Breast epithelium (tissue), 4 donors: ENCODE measurements around the gene PALLD. TPM values are rescaled to one million over a fixed set of nuclear protein-coding genes. Genes with fewer than 3 reads are reported as not detected.
"Not testable (repeated sequence)": the region's sequence is repeated elsewhere in the genome, so short reads cannot be mapped to it uniquely, and the experiment has no call there.

ENCODE experiments used
- DNase-seq, 2 donors: peaks; one replicate each; pipeline ENCODE4 v3.0.0-alpha.2; 2019; ENCODE audit warnings: low spot score in 2 of 2
- H3K27ac ChIP-seq, 2 donors: fragments of 200-600 bp; sonication (generic) in 1 of 2; one replicate each; pipeline ENCODE4 v1.5.1; 2016 to 2019; ENCODE audit warnings: mild to moderate bottlenecking in 1 of 2
- H3K27me3 ChIP-seq, 2 donors: fragments of 200-600 bp; sonication (generic) in 1 of 2; one replicate each; pipeline versions ENCODE4 v1.5.1 to v1.6.0; 2017 to 2019; ENCODE audit warnings: control low read depth in 1 of 2, mild to moderate bottlenecking in 1 of 2
- H3K36me3 ChIP-seq: fragments of 200-600 bp; one replicate; pipeline ENCODE4 v1.5.1; 2019
- H3K4me1 ChIP-seq, 2 donors: fragments of 200-600 bp; sonication (generic); one replicate each; pipeline ENCODE4 v1.5.1; 2016 to 2019; ENCODE audit warnings: control low read depth in 1 of 2
- H3K4me3 ChIP-seq, 3 donors: fragments of 200-600 bp; sonication (generic); 1 replicate in 2 of 3; 2 replicates in 1 of 3; pipeline ENCODE4 v1.5.1; 2016 to 2019; ENCODE audit warnings: mild to moderate bottlenecking in 3 of 3, moderate library complexity in 2 of 3
- H3K9me3 ChIP-seq, 2 donors: fragments of 200-600 bp; sonication (generic) in 1 of 2; one replicate each; pipeline ENCODE4 v1.5.1; 2016 to 2019; ENCODE audit warnings: control low read depth in 1 of 2
- POLR2A ChIP-seq: fragments of 450-650 bp; IDR thresholded peaks from one replicate; pipeline ENCODE4 v1.6.1; 2016; ENCODE audit warnings: antibody characterized with exemption, mild to moderate bottlenecking, moderate library complexity
- POLR2AphosphoS5 ChIP-seq, 3 donors: sonication (generic); formaldehyde crosslinking; IDR thresholded peaks; one replicate each; pipeline ENCODE4 v1.6.1; 2017; ENCODE audit warnings: antibody characterized with exemption in 3 of 3
- intact Hi-C: fragments of 100-400 bp; cut with DNase I; formaldehyde crosslinking; loops from one replicate; pipeline ENCODE4 v1.15.1; 2023; ENCODE audit warnings: low total_unique reads
- total RNA-seq, 3 donors: library from RNA; depleted of rRNA; stranded (reverse); fragments of >200 nt; gene quantifications; one replicate each; pipeline ENCODE4 v1.1.0, GENCODE V29; 2016
- TF ChIP-seq, protein P1 (sequence below), 3 donors: fragments of 450-650 bp; IDR thresholded peaks; one replicate each; pipeline ENCODE4 v1.5.1; 2016 to 2017; ENCODE audit warnings: antibody characterized with exemption in 3 of 3, mild to moderate bottlenecking in 3 of 3, moderate library complexity in 3 of 3

The PALLD gene
- total RNA-seq, 3 donors from 2014 or later: 96.0 to 186 (median 174) TPM

DNA sequence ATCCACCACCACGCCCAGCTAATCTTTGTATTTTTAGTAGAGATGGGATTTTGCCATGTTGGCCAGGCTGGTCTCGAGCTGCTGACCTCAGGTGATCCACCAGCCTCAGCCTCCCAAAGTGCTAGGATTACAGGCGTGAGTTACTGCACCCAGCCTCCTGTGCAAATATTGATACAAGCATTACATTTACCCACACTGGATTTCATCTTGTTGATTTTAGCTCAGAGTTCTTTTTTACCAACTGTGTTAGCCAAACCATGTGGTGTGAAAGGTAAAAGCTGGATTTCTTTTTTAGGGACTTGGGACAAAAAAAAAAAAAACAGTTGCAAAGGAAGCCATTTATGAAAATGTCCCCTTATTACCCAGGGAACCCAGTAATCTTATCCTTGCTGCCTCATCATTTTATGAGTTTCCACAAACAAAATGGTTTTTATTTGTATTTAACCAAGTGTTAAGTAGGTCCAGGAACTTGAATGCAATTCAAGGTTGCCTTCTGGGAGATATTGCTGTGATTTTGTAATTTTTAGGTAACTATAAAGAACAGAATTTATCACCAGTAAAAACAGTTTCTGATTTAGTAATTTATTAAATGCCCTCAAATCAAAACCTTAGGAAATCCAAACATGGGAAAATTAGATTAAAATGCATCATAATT, 202.5 kb downstream of the PALLD start:
- DNase-seq: no peak
- Histone ChIP-seq H3K9me3 (no peaks in the 10 kb centered on the region), H3K4me3 (no peak overlapping the region), H3K4me1 (no peaks in the 10 kb centered on the region), H3K27ac (no peak overlapping the region), H3K36me3 (no peaks in the 10 kb centered on the region), H3K27me3 (no peaks in the 10 kb centered on the region)
- intact Hi-C loops: no loop called here
- TF ChIP-seq POLR2AphosphoS5 (IDR thresholded peaks at IDR 0.05) (no peak), POLR2A (no peak)
- TF ChIP-seq, protein P1, sequence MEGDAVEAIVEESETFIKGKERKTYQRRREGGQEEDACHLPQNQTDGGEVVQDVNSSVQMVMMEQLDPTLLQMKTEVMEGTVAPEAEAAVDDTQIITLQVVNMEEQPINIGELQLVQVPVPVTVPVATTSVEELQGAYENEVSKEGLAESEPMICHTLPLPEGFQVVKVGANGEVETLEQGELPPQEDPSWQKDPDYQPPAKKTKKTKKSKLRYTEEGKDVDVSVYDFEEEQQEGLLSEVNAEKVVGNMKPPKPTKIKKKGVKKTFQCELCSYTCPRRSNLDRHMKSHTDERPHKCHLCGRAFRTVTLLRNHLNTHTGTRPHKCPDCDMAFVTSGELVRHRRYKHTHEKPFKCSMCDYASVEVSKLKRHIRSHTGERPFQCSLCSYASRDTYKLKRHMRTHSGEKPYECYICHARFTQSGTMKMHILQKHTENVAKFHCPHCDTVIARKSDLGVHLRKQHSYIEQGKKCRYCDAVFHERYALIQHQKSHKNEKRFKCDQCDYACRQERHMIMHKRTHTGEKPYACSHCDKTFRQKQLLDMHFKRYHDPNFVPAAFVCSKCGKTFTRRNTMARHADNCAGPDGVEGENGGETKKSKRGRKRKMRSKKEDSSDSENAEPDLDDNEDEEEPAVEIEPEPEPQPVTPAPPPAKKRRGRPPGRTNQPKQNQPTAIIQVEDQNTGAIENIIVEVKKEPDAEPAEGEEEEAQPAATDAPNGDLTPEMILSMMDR (IDR thresholded peaks at IDR 0.05): no peak

DNA sequence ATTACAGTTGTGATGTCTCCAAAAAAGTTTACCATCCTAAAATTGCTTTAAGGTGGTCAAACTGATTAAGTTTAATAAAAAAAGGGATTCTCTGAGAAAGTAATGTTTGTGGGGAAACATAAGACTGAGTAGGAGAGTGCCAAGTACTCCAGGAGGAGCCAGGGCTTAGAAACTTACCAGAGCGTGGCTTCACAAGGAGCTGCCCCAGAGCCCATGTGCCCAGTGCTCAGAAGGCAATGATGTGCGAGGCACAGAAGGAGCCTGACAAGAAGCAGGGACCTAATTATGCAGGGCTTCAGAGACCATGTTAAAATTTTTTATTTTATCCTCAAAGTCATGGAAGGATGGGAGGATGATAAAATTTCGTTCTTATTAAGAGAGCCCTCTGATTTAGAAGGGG, 204.2 kb downstream of the PALLD start:
- Histone ChIP-seq H3K36me3 (no peaks in the 10 kb centered on the region), H3K9me3 (no peaks in the 10 kb centered on the region), H3K4me3 (no peak overlapping the region), H3K4me1 (no peaks in the 10 kb centered on the region), H3K27ac (no peak overlapping the region), H3K27me3 (no peaks in the 10 kb centered on the region)
- no peak for TF ChIP-seq POLR2AphosphoS5 (IDR thresholded peaks at IDR 0.05)
- no peak for TF ChIP-seq POLR2A
- TF ChIP-seq, protein P1 (IDR thresholded peaks at IDR 0.05): no peak
- intact Hi-C loops: no loop called here
- DNase-seq: no peak

DNA sequence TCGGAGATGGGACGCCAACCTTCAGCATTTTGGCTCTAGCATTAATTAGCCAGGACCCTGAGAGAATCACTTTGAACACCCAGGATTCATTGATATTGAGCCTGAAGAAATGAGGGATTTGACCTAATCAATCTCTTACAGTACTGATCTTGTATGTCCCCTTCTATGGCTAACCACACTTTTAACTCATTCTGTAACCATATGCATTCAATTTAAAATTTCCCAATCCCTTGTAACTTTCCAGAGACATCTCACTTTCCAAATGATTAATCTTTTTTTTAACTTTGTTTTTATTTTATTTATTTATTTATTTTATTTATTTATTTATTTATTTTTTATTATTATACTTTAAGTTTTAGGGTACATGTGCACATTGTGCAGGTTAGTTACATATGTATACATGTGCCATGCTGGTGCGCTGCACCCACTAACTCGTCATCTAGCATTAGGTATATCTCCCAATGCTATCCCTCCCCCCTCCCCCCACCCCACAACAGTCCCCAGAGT, 205.8 kb downstream of the PALLD start:
- H3K27ac ChIP-seq, H3K36me3 ChIP-seq, H3K9me3 ChIP-seq, H3K4me1 ChIP-seq, H3K4me3 ChIP-seq, intact Hi-C loops, H3K27me3 ChIP-seq, DNase-seq: not testable (repeated sequence)

DNA sequence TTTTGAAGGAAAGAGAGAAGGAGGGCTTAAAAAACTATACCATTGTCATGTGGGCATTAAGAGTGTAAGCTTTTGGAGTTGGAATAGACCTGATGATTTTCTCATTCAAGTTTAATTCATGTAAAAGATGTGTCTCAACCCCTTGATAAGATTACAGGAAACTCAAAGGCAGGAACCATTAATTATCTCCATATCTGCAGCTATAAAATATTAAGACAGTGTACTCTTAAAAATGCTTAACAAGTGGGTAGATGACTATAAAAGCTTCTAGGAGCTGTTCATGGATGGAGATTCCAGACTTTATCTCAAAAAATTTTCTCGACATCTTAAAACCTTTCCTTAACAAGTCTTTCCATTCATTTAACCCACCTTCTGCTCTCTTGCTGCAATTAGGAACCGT, 208.3 kb downstream of the PALLD start:
- no peaks in the 10 kb centered on the region for H3K4me1 ChIP-seq
- TF ChIP-seq, protein P1 (IDR thresholded peaks at IDR 0.05): no peak
- TF ChIP-seq POLR2AphosphoS5 (IDR thresholded peaks at IDR 0.05): no peak
- no peak for TF ChIP-seq POLR2A
- intact Hi-C loops: no loop called here
- no peaks in the 10 kb centered on the region for H3K36me3 ChIP-seq
- H3K4me3 ChIP-seq: no peak overlapping the region
- no peaks in the 10 kb centered on the region for H3K9me3 ChIP-seq
- H3K27ac ChIP-seq: no peak overlapping the region
- no peaks in the 10 kb centered on the region for H3K27me3 ChIP-seq
- DNase-seq: no peak

DNA sequence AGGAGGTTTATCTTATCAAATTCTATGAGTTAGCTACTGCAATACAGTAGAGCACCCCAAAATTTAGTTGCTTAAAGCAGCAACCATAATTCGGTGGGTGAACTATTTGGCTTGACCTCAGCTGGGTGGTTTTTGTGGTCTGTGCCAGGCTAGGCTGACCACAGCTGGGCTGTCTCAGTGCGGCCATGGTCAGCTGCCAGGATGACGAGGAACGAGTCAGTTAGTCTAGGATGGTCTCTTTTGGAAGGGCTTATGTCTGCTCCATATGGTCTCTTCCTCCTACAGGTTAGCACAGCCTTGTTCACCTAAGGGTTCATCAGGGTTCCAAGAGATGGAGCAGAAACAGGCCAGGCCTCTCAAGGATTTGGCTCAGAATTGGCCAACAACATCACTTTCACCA, 210.4 kb downstream of the PALLD start:
- no peaks in the 10 kb centered on the region for H3K36me3 ChIP-seq
- TF ChIP-seq, protein P1 (IDR thresholded peaks at IDR 0.05): no peak
- TF ChIP-seq POLR2AphosphoS5 (IDR thresholded peaks at IDR 0.05) (no peak), POLR2A (no peak)
- no peaks in the 10 kb centered on the region for H3K27me3 ChIP-seq
- no peak overlapping the region for H3K4me3 ChIP-seq
- no peaks in the 10 kb centered on the region for H3K9me3 ChIP-seq
- intact Hi-C loops: no loop called here
- H3K27ac ChIP-seq: no peak overlapping the region
- DNase-seq: no peak
- no peaks in the 10 kb centered on the region for H3K4me1 ChIP-seq
